ENCODE results near the gene SSH2.

The SSH2 gene

DNA sequence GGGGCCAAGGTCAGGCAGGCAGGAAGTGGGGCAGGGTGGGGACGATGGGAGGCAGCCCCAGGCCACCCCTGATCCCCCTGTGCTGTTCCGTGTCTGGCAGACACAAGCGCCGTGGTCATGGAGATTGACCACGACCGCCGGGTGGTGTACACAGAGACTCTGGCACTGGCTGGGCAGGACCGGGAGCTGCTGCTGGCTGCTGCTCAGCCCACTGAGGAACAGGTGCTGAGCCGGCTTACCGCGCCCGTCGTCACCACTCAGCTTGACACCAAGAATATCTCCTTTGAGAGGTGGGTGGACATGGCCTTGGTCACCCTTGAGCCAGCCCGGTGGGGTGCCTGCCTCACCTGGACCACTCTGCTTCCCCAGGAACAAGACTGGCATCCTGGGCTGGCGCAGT, 321.0 kb downstream of the SSH2 start:
- ATAC-seq: no peak

DNA sequence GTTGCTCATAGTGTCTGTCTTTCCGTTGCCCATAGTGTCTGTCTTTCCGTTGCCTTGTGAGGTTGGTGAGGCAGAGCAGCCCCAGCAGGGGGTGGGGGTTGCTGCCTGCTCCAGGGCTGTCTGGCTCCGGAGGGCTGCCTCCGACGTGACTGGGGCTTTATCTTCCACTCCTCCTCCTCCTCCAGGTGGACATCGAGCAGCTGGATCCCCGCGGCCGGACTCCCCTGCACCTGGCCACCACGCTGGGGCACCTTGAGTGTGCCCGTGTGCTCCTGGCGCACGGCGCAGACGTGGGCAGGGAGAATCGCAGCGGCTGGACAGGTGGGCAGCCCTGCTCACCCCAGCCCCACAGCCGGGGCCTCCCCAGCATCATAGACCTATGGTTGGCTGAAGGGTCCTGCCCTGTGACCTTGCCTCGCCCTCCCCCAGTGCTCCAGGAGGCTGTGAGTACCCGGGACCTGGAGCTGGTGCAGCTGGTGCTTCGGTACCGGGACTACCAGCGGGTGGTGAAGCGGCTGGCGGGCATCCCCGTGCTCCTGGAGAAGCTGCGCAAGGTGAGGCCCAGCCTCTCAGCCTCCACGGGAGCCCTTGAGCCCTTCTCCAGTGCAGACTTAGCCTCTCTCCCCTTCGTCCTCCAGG, 322.4 kb downstream of the SSH2 start:
- no peak for ATAC-seq
- no peak for TF ChIP-seq ZC3H10 (CRISPR knock-in tag; IDR thresholded peaks at IDR 0.05)
- TF ChIP-seq, protein P1, sequence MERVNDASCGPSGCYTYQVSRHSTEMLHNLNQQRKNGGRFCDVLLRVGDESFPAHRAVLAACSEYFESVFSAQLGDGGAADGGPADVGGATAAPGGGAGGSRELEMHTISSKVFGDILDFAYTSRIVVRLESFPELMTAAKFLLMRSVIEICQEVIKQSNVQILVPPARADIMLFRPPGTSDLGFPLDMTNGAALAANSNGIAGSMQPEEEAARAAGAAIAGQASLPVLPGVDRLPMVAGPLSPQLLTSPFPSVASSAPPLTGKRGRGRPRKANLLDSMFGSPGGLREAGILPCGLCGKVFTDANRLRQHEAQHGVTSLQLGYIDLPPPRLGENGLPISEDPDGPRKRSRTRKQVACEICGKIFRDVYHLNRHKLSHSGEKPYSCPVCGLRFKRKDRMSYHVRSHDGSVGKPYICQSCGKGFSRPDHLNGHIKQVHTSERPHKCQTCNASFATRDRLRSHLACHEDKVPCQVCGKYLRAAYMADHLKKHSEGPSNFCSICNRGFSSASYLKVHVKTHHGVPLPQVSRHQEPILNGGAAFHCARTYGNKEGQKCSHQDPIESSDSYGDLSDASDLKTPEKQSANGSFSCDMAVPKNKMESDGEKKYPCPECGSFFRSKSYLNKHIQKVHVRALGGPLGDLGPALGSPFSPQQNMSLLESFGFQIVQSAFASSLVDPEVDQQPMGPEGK (CRISPR knock-in tag; IDR thresholded peaks at IDR 0.05; ENCODE audit: borderline replicate concordance): no peak
- TF ChIP-seq GLIS3 (CRISPR knock-in tag; IDR thresholded peaks at IDR 0.05): no peak
- TF ChIP-seq ZNF70 (CRISPR knock-in tag; IDR thresholded peaks at IDR 0.05): no peak
- TF ChIP-seq ESRRG (CRISPR knock-in tag; IDR thresholded peaks at IDR 0.05): no peak
- no peak for TF ChIP-seq SNAI2 (CRISPR knock-in tag; IDR thresholded peaks at IDR 0.05)

More for the DNA sequence above, 321.0 kb downstream of the SSH2 start:
- TF ChIP-seq PPARA (CRISPR knock-in tag; IDR thresholded peaks at IDR 0.05; ENCODE audit: borderline replicate concordance) (no peak), ARNTL (CRISPR knock-in tag; IDR thresholded peaks at IDR 0.05; ENCODE audit: borderline replicate concordance, low read depth) (no peak), GLIS3 (CRISPR knock-in tag; IDR thresholded peaks at IDR 0.05) (no peak), TCF4 (CRISPR knock-in tag; IDR thresholded peaks at IDR 0.05; ENCODE audit: borderline replicate concordance) (no peak), SNAI2 (CRISPR knock-in tag; IDR thresholded peaks at IDR 0.05) (no peak), CSDC2 (CRISPR knock-in tag; IDR thresholded peaks at IDR 0.05) (no peak), ZFP3 (CRISPR knock-in tag; IDR thresholded peaks at IDR 0.05) (no peak), ZNF70 (CRISPR knock-in tag; IDR thresholded peaks at IDR 0.05) (no peak), TOX (CRISPR knock-in tag; IDR thresholded peaks at IDR 0.05; ENCODE audit: borderline replicate concordance) (no peak), BACH2 (CRISPR knock-in tag; IDR thresholded peaks at IDR 0.05; ENCODE audit: borderline replicate concordance) (no peak), ESRRG (CRISPR knock-in tag; IDR thresholded peaks at IDR 0.05) (no peak), ISL1 (CRISPR knock-in tag; IDR thresholded peaks at IDR 0.05) (no peak), ZNF8 (CRISPR knock-in tag; IDR thresholded peaks at IDR 0.05) (no peak), ZC3H10 (CRISPR knock-in tag; IDR thresholded peaks at IDR 0.05) (no peak), ZNF565 (CRISPR knock-in tag; conservative IDR thresholded peaks at IDR 0.05; ENCODE audit: low read depth) (no peak)
- TF ChIP-seq, protein P2, sequence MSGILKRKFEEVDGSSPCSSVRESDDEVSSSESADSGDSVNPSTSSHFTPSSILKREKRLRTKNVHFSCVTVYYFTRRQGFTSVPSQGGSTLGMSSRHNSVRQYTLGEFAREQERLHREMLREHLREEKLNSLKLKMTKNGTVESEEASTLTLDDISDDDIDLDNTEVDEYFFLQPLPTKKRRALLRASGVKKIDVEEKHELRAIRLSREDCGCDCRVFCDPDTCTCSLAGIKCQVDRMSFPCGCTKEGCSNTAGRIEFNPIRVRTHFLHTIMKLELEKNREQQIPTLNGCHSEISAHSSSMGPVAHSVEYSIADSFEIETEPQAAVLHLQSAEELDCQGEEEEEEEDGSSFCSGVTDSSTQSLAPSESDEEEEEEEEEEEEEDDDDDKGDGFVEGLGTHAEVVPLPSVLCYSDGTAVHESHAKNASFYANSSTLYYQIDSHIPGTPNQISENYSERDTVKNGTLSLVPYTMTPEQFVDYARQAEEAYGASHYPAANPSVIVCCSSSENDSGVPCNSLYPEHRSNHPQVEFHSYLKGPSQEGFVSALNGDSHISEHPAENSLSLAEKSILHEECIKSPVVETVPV (CRISPR knock-in tag; IDR thresholded peaks at IDR 0.05): no peak
- TF ChIP-seq, protein P1 (CRISPR knock-in tag; IDR thresholded peaks at IDR 0.05; ENCODE audit: borderline replicate concordance): no peak
- TF ChIP-seq, protein P3, sequence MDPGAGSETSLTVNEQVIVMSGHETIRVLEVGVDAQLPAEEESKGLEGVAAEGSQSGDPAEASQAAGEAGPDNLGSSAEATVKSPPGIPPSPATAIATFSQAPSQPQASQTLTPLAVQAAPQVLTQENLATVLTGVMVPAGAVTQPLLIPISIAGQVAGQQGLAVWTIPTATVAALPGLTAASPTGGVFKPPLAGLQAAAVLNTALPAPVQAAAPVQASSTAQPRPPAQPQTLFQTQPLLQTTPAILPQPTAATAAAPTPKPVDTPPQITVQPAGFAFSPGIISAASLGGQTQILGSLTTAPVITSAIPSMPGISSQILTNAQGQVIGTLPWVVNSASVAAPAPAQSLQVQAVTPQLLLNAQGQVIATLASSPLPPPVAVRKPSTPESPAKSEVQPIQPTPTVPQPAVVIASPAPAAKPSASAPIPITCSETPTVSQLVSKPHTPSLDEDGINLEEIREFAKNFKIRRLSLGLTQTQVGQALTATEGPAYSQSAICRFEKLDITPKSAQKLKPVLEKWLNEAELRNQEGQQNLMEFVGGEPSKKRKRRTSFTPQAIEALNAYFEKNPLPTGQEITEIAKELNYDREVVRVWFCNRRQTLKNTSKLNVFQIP (CRISPR knock-in tag; IDR thresholded peaks at IDR 0.05; ENCODE audit: borderline replicate concordance, low read depth): no peak
- TF ChIP-seq, protein P4, sequence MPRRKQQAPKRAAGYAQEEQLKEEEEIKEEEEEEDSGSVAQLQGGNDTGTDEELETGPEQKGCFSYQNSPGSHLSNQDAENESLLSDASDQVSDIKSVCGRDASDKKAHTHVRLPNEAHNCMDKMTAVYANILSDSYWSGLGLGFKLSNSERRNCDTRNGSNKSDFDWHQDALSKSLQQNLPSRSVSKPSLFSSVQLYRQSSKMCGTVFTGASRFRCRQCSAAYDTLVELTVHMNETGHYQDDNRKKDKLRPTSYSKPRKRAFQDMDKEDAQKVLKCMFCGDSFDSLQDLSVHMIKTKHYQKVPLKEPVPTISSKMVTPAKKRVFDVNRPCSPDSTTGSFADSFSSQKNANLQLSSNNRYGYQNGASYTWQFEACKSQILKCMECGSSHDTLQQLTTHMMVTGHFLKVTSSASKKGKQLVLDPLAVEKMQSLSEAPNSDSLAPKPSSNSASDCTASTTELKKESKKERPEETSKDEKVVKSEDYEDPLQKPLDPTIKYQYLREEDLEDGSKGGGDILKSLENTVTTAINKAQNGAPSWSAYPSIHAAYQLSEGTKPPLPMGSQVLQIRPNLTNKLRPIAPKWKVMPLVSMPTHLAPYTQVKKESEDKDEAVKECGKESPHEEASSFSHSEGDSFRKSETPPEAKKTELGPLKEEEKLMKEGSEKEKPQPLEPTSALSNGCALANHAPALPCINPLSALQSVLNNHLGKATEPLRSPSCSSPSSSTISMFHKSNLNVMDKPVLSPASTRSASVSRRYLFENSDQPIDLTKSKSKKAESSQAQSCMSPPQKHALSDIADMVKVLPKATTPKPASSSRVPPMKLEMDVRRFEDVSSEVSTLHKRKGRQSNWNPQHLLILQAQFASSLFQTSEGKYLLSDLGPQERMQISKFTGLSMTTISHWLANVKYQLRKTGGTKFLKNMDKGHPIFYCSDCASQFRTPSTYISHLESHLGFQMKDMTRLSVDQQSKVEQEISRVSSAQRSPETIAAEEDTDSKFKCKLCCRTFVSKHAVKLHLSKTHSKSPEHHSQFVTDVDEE (CRISPR knock-in tag; IDR thresholded peaks at IDR 0.05): no peak
- TF ChIP-seq, protein P5, sequence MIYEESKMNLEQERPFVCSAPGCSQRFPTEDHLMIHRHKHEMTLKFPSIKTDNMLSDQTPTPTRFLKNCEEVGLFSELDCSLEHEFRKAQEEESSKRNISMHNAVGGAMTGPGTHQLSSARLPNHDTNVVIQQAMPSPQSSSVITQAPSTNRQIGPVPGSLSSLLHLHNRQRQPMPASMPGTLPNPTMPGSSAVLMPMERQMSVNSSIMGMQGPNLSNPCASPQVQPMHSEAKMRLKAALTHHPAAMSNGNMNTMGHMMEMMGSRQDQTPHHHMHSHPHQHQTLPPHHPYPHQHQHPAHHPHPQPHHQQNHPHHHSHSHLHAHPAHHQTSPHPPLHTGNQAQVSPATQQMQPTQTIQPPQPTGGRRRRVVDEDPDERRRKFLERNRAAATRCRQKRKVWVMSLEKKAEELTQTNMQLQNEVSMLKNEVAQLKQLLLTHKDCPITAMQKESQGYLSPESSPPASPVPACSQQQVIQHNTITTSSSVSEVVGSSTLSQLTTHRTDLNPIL (CRISPR knock-in tag; IDR thresholded peaks at IDR 0.05; ENCODE audit: low read depth): no peak
